CD8-positive, alpha-beta memory T cell (primary cell): ENCODE data around the gene MLH3. TPM values are rescaled to one million over a fixed set of nuclear protein-coding genes. Genes with fewer than 3 reads are reported as not detected.
A peak's percentile ranks its signal among the peaks of the same experiment; 100 is the strongest.

ENCODE experiments used
- CTCF ChIA-PET: fragments of 350-600 bp; sonication (Branson Sonifier 250); formaldehyde crosslinking; loops from one replicate; lab custom pipeline; 2021; ENCODE audit warnings: antibody characterized with exemption; lab: Charles Lee
- POLR2A ChIA-PET: fragments of 350-600 bp; sonication (Branson Sonifier 250); formaldehyde crosslinking; loops from one replicate; lab custom pipeline; 2021; ENCODE audit warnings: antibody characterized with exemption; lab: Charles Lee
- DNase-seq, 5 donors: peaks; one replicate each; pipeline versions ENCODE4 v3.0.0 to v3.0.0-alpha.2; 2020 to 2022; ENCODE audit warnings: mixed read lengths in 1 of 5
- H3K27ac ChIP-seq: one replicate; pipeline ENCODE4 v1.7.0; 2013; ENCODE audit warnings: low read depth, mild to moderate bottlenecking, low read length, moderate library complexity
- H3K27me3 ChIP-seq: 2 replicates; pipeline ENCODE4 v1.7.0; 2013; ENCODE audit warnings: low read length, mild to moderate bottlenecking; ENCODE audit not compliant: insufficient read depth, poor library complexity, severe bottlenecking
- H3K36me3 ChIP-seq: 2 replicates; pipeline ENCODE4 v1.7.0; 2013; ENCODE audit warnings: mild to moderate bottlenecking, low read length, moderate library complexity; ENCODE audit not compliant: insufficient read depth
- H3K4me1 ChIP-seq: 2 replicates; pipeline ENCODE4 v1.7.0; 2013; ENCODE audit warnings: mild to moderate bottlenecking, low read length, moderate library complexity; ENCODE audit not compliant: insufficient read depth
- H3K4me3 ChIP-seq: 2 replicates; pipeline ENCODE4 v1.7.0; 2013; ENCODE audit warnings: mild to moderate bottlenecking, low read length
- H3K9me3 ChIP-seq: 2 replicates; pipeline ENCODE4 v1.7.0; 2013; ENCODE audit warnings: mild to moderate bottlenecking, low read length
- H3K27ac Mint-ChIP-seq, 8 donors: one replicate each; pipeline ENCODE4 v1.8.0; 2020 to 2021; ENCODE audit warnings: mixed read lengths in 8 of 8, mild to moderate bottlenecking in 6 of 8, inconsistent platforms in 3 of 8, moderate library complexity in 3 of 8
- H3K27me3 Mint-ChIP-seq, 2 donors: one replicate each; pipeline ENCODE4 v1.8.0; 2020 to 2021; ENCODE audit warnings: mixed read lengths in 2 of 2, mild to moderate bottlenecking in 1 of 2, moderate library complexity in 1 of 2
- H3K36me3 Mint-ChIP-seq, 3 donors: one replicate each; pipeline ENCODE4 v1.8.0; 2020 to 2021; ENCODE audit warnings: mixed read lengths in 3 of 3, inconsistent platforms in 1 of 3, mild to moderate bottlenecking in 1 of 3
- H3K4me1 Mint-ChIP-seq, 3 donors: one replicate each; pipeline ENCODE4 v1.8.0; 2020 to 2021; ENCODE audit warnings: mixed read lengths in 3 of 3, inconsistent platforms in 1 of 3, mild to moderate bottlenecking in 1 of 3
- H3K4me3 Mint-ChIP-seq, 7 donors: one replicate each; pipeline ENCODE4 v1.8.0; 2020 to 2021; ENCODE audit warnings: mixed read lengths in 7 of 7, mild to moderate bottlenecking in 6 of 7, moderate library complexity in 4 of 7, inconsistent platforms in 2 of 7
- H3K9me3 Mint-ChIP-seq, 5 donors: one replicate each; pipeline ENCODE4 v1.8.0; 2020 to 2022; ENCODE audit warnings: mixed read lengths in 5 of 5, mild to moderate bottlenecking in 3 of 5, moderate library complexity in 2 of 5, inconsistent platforms in 1 of 5
- polyA plus RNA-seq: library from polyadenylated mRNA; unstranded; fragments of 300-500 nt; fragmentation: Illumina TruSeq; gene quantifications from one replicate; pipeline ENCODE4 v1.2.3, GENCODE V29; 2021
- total RNA-seq, 2 experiments: library from RNA; stranded (reverse); gene quantifications; one replicate each; pipeline ENCODE4 v1.2.3, GENCODE V29; 2021

The MLH3 gene
- total and polyA plus RNA-seq, 3 experiments from 2014 or later: 10.4 to 16.7 (median 16.2) TPM

DNA sequence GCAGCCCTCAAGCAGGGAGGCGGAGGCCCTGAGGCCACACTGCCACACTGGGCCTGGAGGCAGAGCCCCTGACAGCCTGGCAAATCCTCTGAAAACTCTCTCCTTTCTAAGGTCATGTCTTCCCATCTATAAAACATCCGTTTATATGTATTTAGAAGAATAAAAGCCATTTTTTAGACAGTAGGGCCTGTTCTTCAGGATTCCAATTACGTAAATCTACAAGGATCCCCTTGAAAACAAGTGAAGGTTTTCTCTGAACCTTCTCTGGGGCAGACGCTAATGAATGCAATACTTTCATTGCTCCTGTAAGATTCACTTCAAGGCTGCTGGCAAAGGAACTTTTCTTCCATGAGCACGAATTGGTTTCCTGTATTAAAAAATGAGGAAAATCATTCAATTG is 35.8 kb downstream of the MLH3 start:
- Mint-ChIP-seq H3K27ac (peak overlapping the region in 1 of 8 donors; percentile 83), H3K36me3 (peaks cover 5 to 83% (median 24%) of the 10 kb centered on the region in 3 donors), H3K4me3 (no peak overlapping the region), H3K27me3 (no peaks in the 10 kb centered on the region), H3K4me1 (peaks cover 5 to 14% (median 13%) of the 10 kb centered on the region in 3 donors), H3K9me3 (no peaks in the 10 kb centered on the region)
- ChIA-PET CTCF (interaction anchor here (1.3 kb wide), 1 partner anchor 12 kb away, joined by 3 read pairs; no protein-coding TSS in a partner anchor), POLR2A (no interaction called here)
- Histone ChIP-seq H3K4me3 (no peak overlapping the region), H3K27me3 (no peaks in the 10 kb centered on the region), H3K36me3 (peaks cover 40% of the 10 kb centered on the region), H3K27ac (no peak overlapping the region), H3K4me1 (no peaks in the 10 kb centered on the region), H3K9me3 (no peaks in the 10 kb centered on the region)
- DNase-seq: no peak

DNA sequence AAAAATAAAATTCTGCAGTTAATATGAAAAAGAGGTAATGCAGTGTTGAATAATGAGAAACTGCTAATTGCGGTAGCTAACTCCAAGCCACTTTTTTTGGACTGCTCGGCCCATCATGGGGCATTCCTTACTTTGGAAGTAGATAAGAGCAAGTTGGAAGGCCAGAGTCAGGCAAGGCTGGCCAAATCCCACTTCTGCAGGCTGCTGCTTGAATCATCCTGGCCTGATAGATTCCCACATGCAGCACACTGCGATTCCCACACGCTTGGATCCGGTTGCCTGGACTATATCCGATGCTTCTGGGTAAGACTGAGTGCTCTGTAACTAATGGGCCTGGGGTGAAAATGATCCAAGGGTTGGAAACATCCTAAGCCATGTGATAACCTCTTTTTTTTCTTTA is 38.0 kb downstream of the MLH3 start:
- H3K27ac ChIP-seq: no peak overlapping the region
- ChIA-PET POLR2A (no interaction called here), CTCF (no interaction called here)
- no peak for DNase-seq
- no peaks in the 10 kb centered on the region for H3K9me3 ChIP-seq
- no peaks in the 10 kb centered on the region for H3K27me3 Mint-ChIP-seq
- no peak overlapping the region for H3K4me3 ChIP-seq
- H3K4me3 Mint-ChIP-seq: no peak overlapping the region
- H3K27ac Mint-ChIP-seq: peak overlapping the region in 4 of 8 donors; percentile 18 to 73 (median 45)
- H3K9me3 Mint-ChIP-seq: no peaks in the 10 kb centered on the region
- no peaks in the 10 kb centered on the region for H3K27me3 ChIP-seq
- H3K36me3 ChIP-seq: peaks cover 41% of the 10 kb centered on the region
- peaks cover 0 to 87% (median 28%) of the 10 kb centered on the region in 3 donors for H3K36me3 Mint-ChIP-seq
- H3K4me1 ChIP-seq: no peaks in the 10 kb centered on the region
- H3K4me1 Mint-ChIP-seq: peaks cover 10 to 20% (median 18%) of the 10 kb centered on the region in 3 donors

DNA sequence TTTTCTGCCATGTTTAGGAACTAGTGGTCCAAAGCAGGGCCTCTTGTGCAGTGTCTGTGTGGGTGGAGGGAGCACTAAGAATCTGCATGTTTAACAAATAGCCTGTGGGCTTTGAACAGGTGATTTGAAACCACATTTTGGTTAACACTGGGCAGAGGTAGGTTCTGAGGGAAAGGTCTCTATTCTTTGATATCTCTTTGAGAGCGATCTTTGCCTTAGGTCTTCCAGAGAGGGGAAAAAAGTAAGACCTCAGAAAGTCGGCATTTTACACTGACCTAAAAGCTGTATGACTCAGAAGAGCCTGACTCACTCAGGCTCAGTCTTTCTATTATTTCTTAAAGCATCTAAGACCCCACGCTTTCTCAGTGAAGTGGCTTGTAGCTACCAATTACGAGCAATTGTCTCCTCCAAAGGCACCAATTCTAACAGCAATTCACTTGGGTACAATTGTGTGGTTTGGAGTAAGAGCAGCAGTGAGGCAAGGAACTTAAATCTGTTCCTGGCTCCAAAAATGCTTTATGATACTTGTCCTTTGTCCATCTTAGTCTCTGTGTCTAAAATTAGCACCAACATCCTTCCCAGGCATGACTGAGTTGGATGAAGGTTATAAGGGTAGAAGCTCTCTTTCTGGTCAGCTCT is 39.8 kb downstream of the MLH3 start:
- no peaks in the 10 kb centered on the region for H3K27me3 Mint-ChIP-seq
- POLR2A ChIA-PET: no interaction called here
- DNase-seq: no peak
- CTCF ChIA-PET: no interaction called here
- Histone ChIP-seq H3K4me3 (no peak overlapping the region), H3K27me3 (no peaks in the 10 kb centered on the region), H3K4me1 (no peaks in the 10 kb centered on the region), H3K27ac (no peak overlapping the region), H3K36me3 (peaks cover 49% of the 10 kb centered on the region), H3K9me3 (no peaks in the 10 kb centered on the region)
- no peaks in the 10 kb centered on the region for H3K9me3 Mint-ChIP-seq
- H3K4me3 Mint-ChIP-seq: peak overlapping the region in 1 of 7 donors; percentile 1
- peaks cover 20 to 35% (median 28%) of the 10 kb centered on the region in 3 donors for H3K4me1 Mint-ChIP-seq
- peaks cover 8 to 88% (median 26%) of the 10 kb centered on the region in 3 donors for H3K36me3 Mint-ChIP-seq
- peak overlapping the region; percentile 18 to 89 (median 63) for H3K27ac Mint-ChIP-seq

DNA sequence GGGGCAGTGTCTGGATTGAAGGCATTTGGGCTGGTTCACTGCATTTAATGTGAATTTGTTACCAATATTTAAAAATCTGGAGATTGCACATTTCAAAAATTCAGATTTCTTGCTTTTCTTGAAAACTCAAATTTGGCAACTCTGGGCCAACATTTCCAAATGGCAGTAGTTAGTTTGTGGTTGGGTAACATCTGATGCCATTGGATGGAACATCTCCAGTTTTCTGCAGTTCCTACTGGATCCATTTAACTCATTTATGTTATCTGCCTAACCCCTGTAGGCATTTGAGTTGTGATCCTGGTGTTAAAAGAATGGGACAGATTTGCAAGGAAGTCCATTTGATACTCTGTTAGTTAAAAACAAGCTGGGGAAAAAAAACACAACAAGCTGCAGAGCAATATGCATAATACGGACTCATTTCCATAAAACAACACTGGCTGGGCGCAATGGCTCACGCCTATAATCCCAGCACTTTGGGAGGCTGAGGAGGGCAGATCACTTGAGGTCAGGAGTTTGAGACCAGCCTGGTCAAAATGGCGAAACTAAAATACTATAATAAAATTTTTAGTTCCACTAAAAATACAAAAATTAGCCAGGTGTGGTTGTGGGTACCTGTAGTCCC is 40.7 kb downstream of the MLH3 start:
- Mint-ChIP-seq H3K27me3 (no peaks in the 10 kb centered on the region), H3K9me3 (no peaks in the 10 kb centered on the region), H3K4me3 (no peak overlapping the region), H3K36me3 (peaks cover 8 to 89% (median 29%) of the 10 kb centered on the region in 3 donors), H3K4me1 (peaks cover 20 to 41% (median 33%) of the 10 kb centered on the region in 3 donors), H3K27ac (peak overlapping the region in 4 of 8 donors; percentile 7 to 89 (median 53))
- DNase-seq: no peak
- Histone ChIP-seq H3K4me1 (no peaks in the 10 kb centered on the region), H3K27me3 (no peaks in the 10 kb centered on the region), H3K4me3 (no peak overlapping the region), H3K36me3 (peaks cover 46% of the 10 kb centered on the region), H3K27ac (no peak overlapping the region), H3K9me3 (no peaks in the 10 kb centered on the region)
- ChIA-PET POLR2A (no interaction called here), CTCF (interaction anchor here (1.0 kb wide), 1 partner anchor 78 kb away, joined by 3 read pairs; no protein-coding TSS in a partner anchor)

DNA sequence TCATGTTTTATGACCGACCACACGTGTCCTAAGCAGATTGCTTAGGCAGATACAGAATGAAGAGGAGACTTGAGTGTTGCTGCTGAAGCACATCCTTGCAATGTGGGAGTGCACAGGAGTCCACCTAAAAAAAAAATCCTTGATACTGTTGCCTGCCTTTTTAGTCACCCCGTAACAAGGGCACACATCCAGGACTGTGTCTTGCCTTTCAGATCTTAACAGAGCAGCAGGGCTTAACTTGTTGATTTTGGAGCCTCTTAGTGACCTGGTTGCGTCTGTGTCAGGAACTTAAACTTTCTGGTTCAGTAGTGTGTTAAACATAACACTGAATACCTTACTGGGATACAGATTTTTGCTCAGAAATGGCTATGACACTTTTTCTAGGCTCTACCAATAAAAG is 42.1 kb downstream of the MLH3 start:
- CTCF ChIA-PET: no interaction called here
- no peak for DNase-seq
- no peaks in the 10 kb centered on the region for H3K27me3 Mint-ChIP-seq
- no peaks in the 10 kb centered on the region for H3K9me3 ChIP-seq
- H3K4me3 ChIP-seq: no peak overlapping the region
- peaks cover 11 to 89% (median 30%) of the 10 kb centered on the region in 3 donors for H3K36me3 Mint-ChIP-seq
- peak overlapping the region in 1 of 7 donors; percentile 11 for H3K4me3 Mint-ChIP-seq
- H3K27ac Mint-ChIP-seq: peak overlapping the region in 2 of 8 donors; percentile 39 to 55
- no peak overlapping the region for H3K27ac ChIP-seq
- H3K4me1 Mint-ChIP-seq: peaks cover 31 to 53% (median 47%) of the 10 kb centered on the region in 3 donors
- H3K27me3 ChIP-seq: no peaks in the 10 kb centered on the region
- H3K4me1 ChIP-seq: peaks cover 9% of the 10 kb centered on the region
- POLR2A ChIA-PET: no interaction called here
- H3K9me3 Mint-ChIP-seq: no peaks in the 10 kb centered on the region
- peaks cover 38% of the 10 kb centered on the region for H3K36me3 ChIP-seq

DNA sequence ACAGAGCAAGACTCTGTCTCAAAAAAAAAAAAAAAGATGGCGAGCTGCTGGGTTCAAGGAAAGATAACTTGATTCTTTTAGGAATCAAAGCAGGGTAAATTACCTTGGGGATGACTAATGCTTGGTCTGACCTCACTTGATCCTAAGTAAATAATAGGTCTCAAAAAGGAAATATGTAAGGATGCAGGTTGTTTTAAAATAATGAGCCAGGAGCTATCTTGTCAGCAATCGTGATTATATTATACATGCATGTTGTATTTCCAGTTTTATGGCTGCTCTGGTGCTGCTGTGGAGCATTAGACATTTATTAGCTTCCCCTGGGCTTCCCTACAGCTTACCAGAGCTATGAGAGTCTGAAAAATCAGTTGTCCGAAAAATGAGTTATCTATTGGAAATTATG is 45.9 kb downstream of the MLH3 start:
- POLR2A ChIA-PET: no interaction called here

DNA sequence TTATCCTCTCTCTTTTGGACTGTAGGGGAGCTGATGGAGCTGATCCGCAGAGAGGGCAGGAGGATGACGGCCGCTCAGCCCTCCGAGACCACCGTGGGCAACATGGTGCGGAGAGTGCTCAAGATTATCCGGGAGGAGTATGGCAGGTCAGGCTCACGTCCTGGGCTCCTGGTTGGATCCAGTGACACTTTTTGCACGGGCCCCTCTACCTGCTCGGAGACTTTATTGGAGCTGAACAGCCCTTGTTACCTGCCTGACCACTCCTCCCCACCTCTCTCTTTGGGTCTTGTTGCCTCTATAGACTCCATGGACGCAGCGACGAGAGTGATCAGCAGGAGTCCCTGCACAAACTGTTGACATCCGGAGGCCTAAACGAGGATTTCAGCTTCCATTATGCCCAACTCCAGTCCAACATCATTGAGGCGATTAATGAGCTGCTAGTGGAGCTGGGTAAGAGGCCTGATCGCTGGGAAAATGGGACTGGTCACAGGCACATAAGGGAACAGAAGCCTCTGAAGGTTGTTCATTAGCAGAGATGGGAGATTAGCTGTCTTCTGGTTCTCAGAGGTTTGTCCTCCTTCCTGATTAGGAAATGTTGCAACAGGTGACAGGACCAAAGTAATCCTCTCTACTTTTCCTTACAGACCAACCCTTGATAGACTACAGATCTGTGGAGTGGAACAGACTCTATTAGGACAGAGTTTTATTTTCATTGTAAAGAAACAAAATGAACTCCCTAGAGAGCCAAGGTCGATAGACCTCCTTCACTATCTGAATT is 47.8 kb downstream of the MLH3 start:
- ChIA-PET CTCF (interaction anchor here (0.8 to 2.1 kb wide), 3 partner anchors 11 to 60 kb away, joined by 3 to 6 read pairs (median 3); partner anchors contain the start of gene ACYP1), POLR2A (interaction anchor here (0.6 to 1.4 kb wide), 6 partner anchors 20 to 175 kb away, joined by 3 read pairs; partner anchors contain the start of genes ACYP1 and MLH3)
- Mint-ChIP-seq H3K27ac (peak overlapping the region; percentile 97 to 100 (median 99)), H3K9me3 (peaks cover 0 to 1% (median 0%) of the 10 kb centered on the region in 5 donors), H3K36me3 (peaks cover 11 to 58% (median 13%) of the 10 kb centered on the region in 3 donors), H3K4me1 (peaks cover 42 to 59% (median 52%) of the 10 kb centered on the region in 3 donors), H3K4me3 (peak overlapping the region; percentile 87 to 100 (median 95)), H3K27me3 (no peaks in the 10 kb centered on the region)
- H3K4me1 ChIP-seq: peaks cover 20% of the 10 kb centered on the region
- DNase-seq: no peak
- H3K27me3 ChIP-seq: no peaks in the 10 kb centered on the region
- H3K4me3 ChIP-seq: peak overlapping the region; percentile 95
- H3K36me3 ChIP-seq: peaks cover 25% of the 10 kb centered on the region
- H3K27ac ChIP-seq: peak overlapping the region; percentile 90
- H3K9me3 ChIP-seq: no peaks in the 10 kb centered on the region

More for the DNA sequence above, 45.9 kb downstream of the MLH3 start:
- Histone ChIP-seq H3K36me3 (peaks cover 36% of the 10 kb centered on the region), H3K4me3 (no peak overlapping the region), H3K9me3 (no peaks in the 10 kb centered on the region), H3K4me1 (peaks cover 20% of the 10 kb centered on the region), H3K27me3 (no peaks in the 10 kb centered on the region), H3K27ac (no peak overlapping the region)
- peak overlapping the region in 3 of 8 donors; percentile 21 to 64 (median 55) for H3K27ac Mint-ChIP-seq
- H3K36me3 Mint-ChIP-seq: peaks cover 11 to 77% (median 23%) of the 10 kb centered on the region in 3 donors
- DNase-seq: no peak
- H3K9me3 Mint-ChIP-seq: peaks cover 0 to 1% (median 0%) of the 10 kb centered on the region in 5 donors
- no peaks in the 10 kb centered on the region for H3K27me3 Mint-ChIP-seq
- peaks cover 47 to 61% (median 55%) of the 10 kb centered on the region in 3 donors for H3K4me1 Mint-ChIP-seq
- H3K4me3 Mint-ChIP-seq: peak overlapping the region in 3 of 7 donors; percentile 43 to 48 (median 48)
- CTCF ChIA-PET: no interaction called here
